GM12872 (cell line): ENCODE results near the gene MSRB3.

Experiments used
- CTCF ChIP-seq: IDR thresholded peaks from 3 replicates; pipeline ENCODE4 v1.5.1; 2011; ENCODE audit warnings: low read depth, mild to moderate bottlenecking, low read length, moderate library complexity; ENCODE audit not compliant: insufficient read depth

The MSRB3 gene

GRCh38 chr12:65276916-65277530 is 1.5 kb upstream of the MSRB3 start:
- no peak for TF ChIP-seq CTCF

- TF ChIP-seq CTCF, result no peak
Observed at GRCh38 chr12:65277994-65278575, 398 bp upstream of the MSRB3 start.

- no peak for TF ChIP-seq CTCF
Observed at GRCh38 chr12:65279369-65280112, 1.1 kb downstream of the MSRB3 start.

- no peak for TF ChIP-seq CTCF
Observed at GRCh38 chr12:65280306-65280705, 1.8 kb downstream of the MSRB3 start.

GRCh38 chr12:65282840-65283239 is 4.4 kb downstream of the MSRB3 start:
- TF ChIP-seq CTCF, result no peak

GRCh38 chr12:65287426-65287825 is 8.9 kb downstream of the MSRB3 start:
- TF ChIP-seq CTCF, result no peak

- no peak for TF ChIP-seq CTCF
Observed at GRCh38 chr12:65292241-65292640, 13.8 kb downstream of the MSRB3 start.
